Activated CD8-positive, alpha-beta memory T cell treated with anti-CD3 and anti-CD28 coated beads, Interleukin-2, amount 10 ng/mL, durations not matched to agents 7 days and 5 days (primary cell): Measurements from ENCODE around the gene GJB2. TPM values are rescaled to one million over a fixed set of nuclear protein-coding genes. Genes with fewer than 3 reads are reported as not detected.
A peak's percentile ranks its signal among the peaks of the same experiment; 100 is the strongest.

ENCODE experiments used
- ATAC-seq: fragments of 150-1000 bp; cut with Tn5 transposase; one replicate; pipeline ENCODE4 v1.10.0; 2021; ENCODE audit warnings: moderate library complexity
- CTCF ChIA-PET: fragments of 350-600 bp; sonication (Branson Sonifier 250); formaldehyde crosslinking; loops from one replicate; lab custom pipeline; 2021; ENCODE audit warnings: antibody characterized with exemption; lab: Charles Lee
- DNase-seq: peaks from one replicate; pipeline ENCODE4 v3.0.0-alpha.2; 2020
- H3K27ac Mint-ChIP-seq: one replicate; pipeline ENCODE4 v1.8.0; 2021; ENCODE audit warnings: mild to moderate bottlenecking, mixed read lengths
- H3K27me3 Mint-ChIP-seq: one replicate; pipeline ENCODE4 v1.8.0; 2021; ENCODE audit warnings: mixed read lengths
- H3K36me3 Mint-ChIP-seq: one replicate; pipeline ENCODE4 v1.8.0; 2021; ENCODE audit warnings: mild to moderate bottlenecking, mixed read lengths
- H3K4me1 Mint-ChIP-seq: one replicate; pipeline ENCODE4 v1.8.0; 2021; ENCODE audit warnings: mixed read lengths
- H3K4me3 Mint-ChIP-seq: one replicate; pipeline ENCODE4 v1.8.0; 2021; ENCODE audit warnings: mild to moderate bottlenecking, moderate library complexity, mixed read lengths
- H3K9me3 Mint-ChIP-seq: one replicate; pipeline ENCODE4 v1.8.0; 2022; ENCODE audit warnings: low read depth, mixed read lengths
- total RNA-seq, 2 experiments: library from RNA; stranded (reverse); gene quantifications; one replicate each; pipeline ENCODE4 v1.2.3, GENCODE V29; 2021

GJB2 gene
- total RNA-seq, 2 experiments from 2014 or later: 4.0 to 8.7 TPM

- peaks cover 35% of the 10 kb centered on the region for H3K27me3 Mint-ChIP-seq
- no peak overlapping the region for H3K27ac Mint-ChIP-seq
- no peaks in the 10 kb centered on the region for H3K9me3 Mint-ChIP-seq
- no peak for DNase-seq
- no peaks in the 10 kb centered on the region for H3K36me3 Mint-ChIP-seq
- no peaks in the 10 kb centered on the region for H3K4me1 Mint-ChIP-seq
- no peak for ATAC-seq
- CTCF ChIA-PET: interaction anchor here (1.4 kb wide), 1 partner anchor 46 kb away, joined by 3 read pairs; no protein-coding TSS in a partner anchor
- no peak overlapping the region for H3K4me3 Mint-ChIP-seq
Observed at GRCh38 chr13:20151016-20151415, 41.7 kb downstream of the GJB2 start.

- CTCF ChIA-PET: interaction anchor here (1.4 kb wide), 1 partner anchor 46 kb away, joined by 3 read pairs; no protein-coding TSS in a partner anchor
- H3K4me3 Mint-ChIP-seq: no peak overlapping the region
- no peak overlapping the region for H3K27ac Mint-ChIP-seq
- DNase-seq (no peak), ATAC-seq (no peak)
- H3K9me3 Mint-ChIP-seq: no peaks in the 10 kb centered on the region
- H3K36me3 Mint-ChIP-seq: no peaks in the 10 kb centered on the region
- no peaks in the 10 kb centered on the region for H3K4me1 Mint-ChIP-seq
- H3K27me3 Mint-ChIP-seq: peaks cover 35% of the 10 kb centered on the region
Observed at GRCh38 chr13:20150561-20150960, 42.2 kb downstream of the GJB2 start.

GRCh38 chr13:20149762-20150161 is 43.0 kb downstream of the GJB2 start:
- no peaks in the 10 kb centered on the region for H3K36me3 Mint-ChIP-seq
- DNase-seq (no peak), ATAC-seq (no peak)
- CTCF ChIA-PET: interaction anchor here (1.2 kb wide), 1 partner anchor 10 kb away, joined by 3 read pairs; no protein-coding TSS in a partner anchor
- no peak overlapping the region for H3K27ac Mint-ChIP-seq
- H3K4me3 Mint-ChIP-seq: no peak overlapping the region
- H3K9me3 Mint-ChIP-seq: no peaks in the 10 kb centered on the region
- peaks cover 37% of the 10 kb centered on the region for H3K27me3 Mint-ChIP-seq
- H3K4me1 Mint-ChIP-seq: no peaks in the 10 kb centered on the region

GRCh38 chr13:20148501-20149183 is 44.1 kb downstream of the GJB2 start:
- CTCF ChIA-PET: interaction anchor here (1.2 kb wide), 1 partner anchor 9 kb away, joined by 3 read pairs; no protein-coding TSS in a partner anchor
- ATAC-seq: no peak
- Mint-ChIP-seq H3K4me3 (no peak overlapping the region), H3K9me3 (no peaks in the 10 kb centered on the region), H3K27ac (no peak overlapping the region), H3K27me3 (peaks cover 36% of the 10 kb centered on the region), H3K4me1 (no peaks in the 10 kb centered on the region), H3K36me3 (no peaks in the 10 kb centered on the region)
- no peak for DNase-seq

- CTCF ChIA-PET: no interaction called here
- H3K36me3 Mint-ChIP-seq: no peaks in the 10 kb centered on the region
- H3K9me3 Mint-ChIP-seq: no peaks in the 10 kb centered on the region
- H3K4me3 Mint-ChIP-seq: no peak overlapping the region
- ATAC-seq: no peak
- no peak overlapping the region for H3K27ac Mint-ChIP-seq
- DNase-seq: no peak
- peaks cover 7% of the 10 kb centered on the region for H3K4me1 Mint-ChIP-seq
- H3K27me3 Mint-ChIP-seq: peaks cover 44% of the 10 kb centered on the region
Observed at GRCh38 chr13:20146381-20146780, 46.4 kb downstream of the GJB2 start.

GRCh38 chr13:20145521-20145920 is 47.2 kb downstream of the GJB2 start:
- H3K9me3 Mint-ChIP-seq: no peaks in the 10 kb centered on the region
- peaks cover 53% of the 10 kb centered on the region for H3K27me3 Mint-ChIP-seq
- peaks cover 7% of the 10 kb centered on the region for H3K4me1 Mint-ChIP-seq
- H3K27ac Mint-ChIP-seq: no peak overlapping the region
- H3K36me3 Mint-ChIP-seq: no peaks in the 10 kb centered on the region
- DNase-seq (peak; percentile 15), ATAC-seq (no peak)
- CTCF ChIA-PET: no interaction called here
- H3K4me3 Mint-ChIP-seq: no peak overlapping the region

GRCh38 chr13:20144141-20144850 is 48.4 kb downstream of the GJB2 start:
- Mint-ChIP-seq H3K9me3 (no peaks in the 10 kb centered on the region), H3K27me3 (peaks cover 63% of the 10 kb centered on the region), H3K4me3 (no peak overlapping the region), H3K36me3 (no peaks in the 10 kb centered on the region), H3K4me1 (peaks cover 7% of the 10 kb centered on the region), H3K27ac (no peak overlapping the region)
- no peak for ATAC-seq
- peak; percentile 9 for DNase-seq
- CTCF ChIA-PET: interaction anchor here (0.8 to 0.9 kb wide), 2 partner anchors 17 to 71 kb away, joined by 3 read pairs; partner anchors contain the start of gene GJA3

- no peak overlapping the region for H3K4me3 Mint-ChIP-seq
- no peaks in the 10 kb centered on the region for H3K9me3 Mint-ChIP-seq
- ATAC-seq: no peak
- CTCF ChIA-PET: interaction anchor here (0.9 to 1.3 kb wide), 3 partner anchors 18 to 158 kb away, joined by 3 read pairs; partner anchors contain the start of gene GJA3
- peaks cover 7% of the 10 kb centered on the region for H3K4me1 Mint-ChIP-seq
- no peak overlapping the region for H3K27ac Mint-ChIP-seq
- DNase-seq: no peak
- no peaks in the 10 kb centered on the region for H3K36me3 Mint-ChIP-seq
- peaks cover 66% of the 10 kb centered on the region for H3K27me3 Mint-ChIP-seq
Observed at GRCh38 chr13:20142927-20143480, 49.7 kb downstream of the GJB2 start.

GRCh38 chr13:20142023-20142926 is 50.5 kb downstream of the GJB2 start:
- Mint-ChIP-seq H3K27me3 (peaks cover 67% of the 10 kb centered on the region), H3K9me3 (no peaks in the 10 kb centered on the region), H3K36me3 (no peaks in the 10 kb centered on the region), H3K27ac (no peak overlapping the region), H3K4me1 (peaks cover 7% of the 10 kb centered on the region), H3K4me3 (no peak overlapping the region)
- DNase-seq (no peak), ATAC-seq (no peak)
- CTCF ChIA-PET: interaction anchor here (1.0 to 1.3 kb wide), 2 partner anchors 20 to 157 kb away, joined by 3 read pairs; no protein-coding TSS in a partner anchor

GRCh38 chr13:20141238-20142022 is 51.3 kb downstream of the GJB2 start:
- H3K9me3 Mint-ChIP-seq: no peaks in the 10 kb centered on the region
- H3K27ac Mint-ChIP-seq: no peak overlapping the region
- CTCF ChIA-PET: interaction anchor here (1.2 kb wide), 1 partner anchor 14 kb away, joined by 3 read pairs; no protein-coding TSS in a partner anchor
- H3K36me3 Mint-ChIP-seq: no peaks in the 10 kb centered on the region
- no peak for ATAC-seq
- DNase-seq: no peak
- no peak overlapping the region for H3K4me3 Mint-ChIP-seq
- peaks cover 66% of the 10 kb centered on the region for H3K27me3 Mint-ChIP-seq
- peaks cover 12% of the 10 kb centered on the region for H3K4me1 Mint-ChIP-seq

- Mint-ChIP-seq H3K27ac (no peak overlapping the region), H3K36me3 (no peaks in the 10 kb centered on the region), H3K9me3 (no peaks in the 10 kb centered on the region), H3K27me3 (peaks cover 68% of the 10 kb centered on the region), H3K4me1 (peaks cover 13% of the 10 kb centered on the region), H3K4me3 (no peak overlapping the region)
- ATAC-seq (no peak), DNase-seq (no peak)
- CTCF ChIA-PET: interaction anchor here (1.2 kb wide), 1 partner anchor 13 kb away, joined by 3 read pairs; no protein-coding TSS in a partner anchor
Observed at GRCh38 chr13:20140487-20140886, 52.3 kb downstream of the GJB2 start.

- H3K27me3 Mint-ChIP-seq: peaks cover 61% of the 10 kb centered on the region
- no peak overlapping the region for H3K27ac Mint-ChIP-seq
- H3K4me1 Mint-ChIP-seq: peaks cover 11% of the 10 kb centered on the region
- no peaks in the 10 kb centered on the region for H3K9me3 Mint-ChIP-seq
- H3K36me3 Mint-ChIP-seq: no peaks in the 10 kb centered on the region
- DNase-seq: no peak
- CTCF ChIA-PET: interaction anchor here (1.2 to 1.4 kb wide), 2 partner anchors 10 kb away, joined by 4 to 6 read pairs; no protein-coding TSS in a partner anchor
- H3K4me3 Mint-ChIP-seq: no peak overlapping the region
- ATAC-seq: no peak
Observed at GRCh38 chr13:20137875-20138274, 54.9 kb downstream of the GJB2 start.
